HS-5 (cell line): ENCODE measurements around the gene PRKCQ.

Source experiments
- DNase-seq: peaks from one replicate; pipeline ENCODE4 v3.0.0-alpha.2; 2012; ENCODE audit warnings: low read depth

PRKCQ gene

DNA sequence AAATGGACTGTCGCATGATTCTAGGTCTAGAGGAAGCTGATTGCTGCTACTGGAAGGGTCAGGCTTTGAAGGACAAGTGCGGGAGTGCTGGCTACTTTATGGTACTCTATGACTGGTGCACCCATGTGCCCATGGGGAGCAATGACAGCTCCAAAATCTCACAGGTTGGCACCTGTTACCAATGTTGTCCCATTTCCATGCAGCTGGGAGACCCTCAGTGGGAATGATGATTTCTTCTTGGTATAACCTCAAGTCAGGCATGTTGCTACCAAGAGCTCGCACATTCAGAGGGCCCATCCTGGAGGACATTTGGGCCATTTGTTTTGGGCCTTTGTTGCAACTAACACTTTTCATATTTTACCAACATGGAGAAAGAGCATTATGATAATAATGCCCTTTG lies 174.4 kb downstream of the PRKCQ start:
- DNase-seq, result no peak

DNA sequence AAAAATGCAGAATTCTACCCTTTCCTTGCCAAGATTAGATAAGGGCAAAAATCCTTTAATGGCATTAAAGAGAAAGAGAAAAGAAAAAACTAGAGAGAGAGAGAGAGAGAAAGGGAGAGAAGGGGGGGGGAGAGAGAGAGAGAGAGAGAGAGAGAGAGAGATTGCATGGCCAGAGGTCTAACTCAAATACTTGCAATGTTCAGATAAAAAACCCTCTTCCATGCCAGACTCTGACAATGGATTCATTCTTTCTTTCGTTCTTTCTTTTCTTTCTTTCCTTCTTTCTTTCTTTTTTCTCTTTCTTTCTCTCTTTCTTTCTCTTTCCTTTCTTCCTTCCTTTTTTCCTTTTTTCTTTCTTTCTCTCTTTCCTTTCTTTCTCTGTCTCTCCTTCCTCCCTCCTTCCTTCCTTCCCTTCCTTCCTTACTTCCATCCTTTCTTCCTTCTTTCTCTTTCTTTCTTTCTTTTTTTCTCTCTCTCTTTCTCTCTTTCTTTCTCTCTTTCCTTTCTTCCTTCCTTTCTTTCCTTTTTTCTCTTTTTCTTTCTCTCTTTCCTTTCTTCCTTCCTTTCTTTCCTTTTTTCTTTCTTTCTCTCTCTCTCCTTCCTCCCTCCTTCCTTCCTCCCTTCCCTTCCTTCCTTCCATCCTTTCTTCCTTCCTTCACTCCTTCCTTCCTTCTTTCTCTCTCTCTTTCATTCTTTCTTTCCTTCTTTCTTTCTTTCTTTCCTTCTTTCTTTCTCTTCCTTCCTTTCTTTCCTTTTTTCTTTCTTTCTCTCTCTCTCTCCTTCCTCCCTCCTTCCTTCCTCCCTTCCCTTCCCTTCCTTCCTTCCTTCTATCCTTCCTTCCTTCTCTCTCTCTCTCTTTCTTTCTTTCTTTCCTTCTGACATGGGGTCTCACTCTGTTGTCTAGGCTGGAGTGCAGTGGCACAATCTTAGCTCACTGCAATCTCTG lies 175.7 kb downstream of the PRKCQ start:
- DNase-seq, result no peak

DNA sequence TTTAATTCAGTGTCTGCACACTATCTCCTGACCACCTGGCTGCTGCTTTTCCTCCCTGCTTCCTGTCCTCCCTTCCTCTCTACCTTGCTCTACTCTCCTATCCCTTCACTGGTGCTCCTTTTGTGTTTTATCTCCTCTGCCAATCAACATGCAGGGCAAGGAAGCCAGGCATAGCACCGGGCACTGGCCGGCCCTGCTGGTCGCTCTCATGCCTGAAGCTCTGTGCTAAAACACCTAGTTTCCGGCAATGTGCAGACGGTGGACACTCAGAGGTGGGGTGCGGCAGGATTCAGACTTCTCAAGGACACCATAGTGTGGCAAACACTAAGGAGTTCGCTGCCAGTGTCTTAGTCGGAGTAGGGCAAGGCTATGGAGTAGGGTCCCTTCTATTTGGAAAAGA lies 177.1 kb downstream of the PRKCQ start:
- DNase-seq, result no peak

DNA sequence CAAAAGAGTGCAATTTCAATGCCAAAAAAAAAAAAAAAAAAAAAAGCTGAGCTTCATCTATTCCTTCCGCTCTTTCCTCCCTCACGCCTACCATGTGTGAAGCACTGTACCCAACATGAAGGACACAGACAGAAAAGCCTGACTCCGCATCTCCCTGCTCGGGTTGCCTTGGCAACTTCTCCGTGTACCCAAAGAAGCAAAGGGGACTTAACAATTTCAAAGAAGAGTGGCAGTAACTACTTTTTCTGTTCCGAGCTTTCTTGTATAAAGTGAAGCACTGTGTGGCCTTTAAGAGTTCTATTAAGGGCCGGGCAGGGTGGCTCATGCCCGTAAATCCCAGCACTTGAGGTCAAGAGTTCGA lies 177.7 kb downstream of the PRKCQ start:
- no peak for DNase-seq

DNA sequence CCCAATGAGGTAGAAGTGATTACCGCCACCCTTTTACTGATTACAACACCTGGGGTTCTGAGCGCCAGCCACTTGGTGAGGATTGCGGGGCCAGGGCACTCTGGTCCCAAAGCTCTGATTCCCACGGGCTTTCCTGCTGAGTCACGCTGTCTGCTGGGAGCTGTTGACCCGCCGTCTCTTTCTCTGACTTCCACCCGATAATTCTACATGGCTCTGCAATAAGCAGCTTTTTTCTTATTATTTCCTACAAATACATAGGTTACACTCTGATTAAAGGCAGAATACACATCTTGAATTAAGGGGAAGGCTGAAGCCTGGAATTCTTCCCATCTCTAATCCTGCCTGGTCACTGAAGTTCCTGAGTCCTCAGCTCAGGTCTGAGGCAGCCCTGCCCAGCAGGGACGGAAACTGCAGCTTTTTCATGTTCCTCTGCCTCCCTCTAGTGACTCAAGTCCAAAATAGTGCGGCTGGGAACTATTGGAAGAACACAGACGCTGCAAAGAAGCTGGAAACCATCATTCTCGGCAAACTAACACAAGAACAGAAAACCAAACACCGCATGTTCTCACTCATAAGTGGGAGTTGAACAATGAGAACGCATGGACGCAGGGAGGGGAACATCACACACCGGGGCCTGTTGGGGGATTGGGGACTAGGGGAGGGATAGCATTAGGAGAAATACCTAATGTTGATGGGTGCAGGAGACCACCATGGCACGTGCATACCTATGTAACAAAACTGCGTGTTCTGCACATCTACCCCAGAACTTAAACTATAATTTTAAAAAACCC lies 178.3 kb downstream of the PRKCQ start:
- peak; percentile 53 for DNase-seq

DNA sequence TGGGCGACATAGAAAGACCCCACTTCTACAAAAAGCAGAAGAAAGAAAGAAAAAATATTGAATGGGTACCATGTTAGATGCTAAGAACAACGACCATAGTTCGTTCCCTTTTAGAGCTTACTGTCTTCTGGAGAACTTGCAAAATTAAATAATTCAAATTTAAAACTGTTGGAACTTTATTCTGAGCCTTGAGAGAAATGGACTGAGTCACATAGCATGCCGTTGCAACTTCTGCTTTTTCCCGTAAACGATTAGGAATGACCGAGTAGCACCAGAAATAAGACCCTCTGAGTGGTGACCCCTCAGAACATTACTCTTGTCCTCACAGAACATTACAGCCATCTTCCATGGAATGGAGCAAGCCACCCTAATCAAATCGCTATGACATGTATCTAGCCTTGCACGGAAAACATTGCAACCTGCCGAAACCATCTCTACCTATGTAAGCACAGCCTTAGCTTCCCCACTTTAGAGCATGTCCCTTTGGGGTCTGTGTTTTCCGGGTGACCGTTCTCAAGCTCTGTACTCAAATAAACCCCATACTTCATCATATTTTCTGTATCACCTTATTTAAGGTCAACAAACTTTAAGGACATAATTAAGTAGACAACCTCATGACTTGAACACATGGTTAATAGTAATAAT lies 179.1 kb downstream of the PRKCQ start:
- DNase-seq, result no peak

DNA sequence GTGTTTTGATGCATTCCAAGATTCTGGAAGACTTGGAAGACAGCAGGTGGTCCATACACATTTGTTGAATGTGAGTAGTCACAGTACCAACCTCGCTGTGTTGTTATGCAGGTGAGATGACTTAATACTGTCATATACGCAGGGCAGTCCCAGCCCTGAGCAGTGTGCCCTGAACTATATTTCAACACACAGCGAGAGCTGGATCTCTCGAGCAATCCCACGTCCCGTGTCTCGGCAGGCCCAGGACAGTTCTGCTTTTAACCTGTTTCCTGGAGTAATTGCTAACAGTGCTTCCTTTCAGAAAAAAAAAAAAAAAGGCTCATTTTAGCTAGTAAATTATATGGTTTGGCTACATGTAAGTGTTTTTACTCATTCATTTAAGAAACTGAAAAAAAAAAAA lies 179.7 kb downstream of the PRKCQ start:
- no peak for DNase-seq

DNA sequence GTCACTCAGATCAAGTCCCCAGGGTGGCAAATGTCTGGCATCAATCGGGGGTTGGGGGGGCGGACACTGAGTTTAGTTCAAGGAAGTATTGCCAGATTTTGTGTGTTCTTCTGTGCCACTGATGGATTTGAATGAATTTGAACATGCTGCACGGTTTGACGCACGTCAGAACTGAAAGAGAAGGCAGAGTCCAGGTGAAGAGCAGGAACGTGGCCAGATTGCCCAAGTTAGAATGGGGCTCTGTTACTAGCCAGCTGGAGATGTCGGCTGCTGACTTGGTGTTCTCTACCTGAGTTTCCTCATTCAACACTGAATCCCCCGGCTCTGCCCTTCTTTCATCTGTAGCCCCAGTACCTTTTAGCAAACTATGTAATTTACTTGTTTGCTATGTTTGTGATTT lies 180.2 kb downstream of the PRKCQ start:
- no peak for DNase-seq

DNA sequence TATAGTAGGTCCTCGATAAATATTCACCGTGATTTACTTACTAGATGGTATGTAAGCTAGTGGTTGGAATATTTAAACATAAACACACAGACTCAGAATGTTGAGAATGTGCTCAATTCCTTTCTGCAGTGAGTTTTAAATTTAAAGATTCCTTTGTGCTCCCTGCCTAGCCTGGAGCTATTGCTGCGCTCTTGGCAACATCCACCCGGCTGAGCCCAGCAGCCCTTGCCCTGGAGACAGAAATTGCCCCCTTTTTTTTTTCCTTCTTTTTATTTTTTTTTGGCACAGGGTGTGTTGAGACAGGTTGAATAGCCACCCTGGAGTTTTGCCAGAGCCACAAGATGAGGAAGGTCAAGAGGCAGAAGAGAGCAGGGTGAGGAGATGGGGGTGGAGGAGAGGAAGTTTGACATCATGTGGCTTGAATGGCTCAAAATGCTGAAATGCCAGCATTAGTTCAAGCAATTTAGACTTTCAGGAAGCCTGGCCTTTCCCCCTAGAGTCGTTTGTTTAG lies 180.8 kb downstream of the PRKCQ start:
- no peak for DNase-seq

DNA sequence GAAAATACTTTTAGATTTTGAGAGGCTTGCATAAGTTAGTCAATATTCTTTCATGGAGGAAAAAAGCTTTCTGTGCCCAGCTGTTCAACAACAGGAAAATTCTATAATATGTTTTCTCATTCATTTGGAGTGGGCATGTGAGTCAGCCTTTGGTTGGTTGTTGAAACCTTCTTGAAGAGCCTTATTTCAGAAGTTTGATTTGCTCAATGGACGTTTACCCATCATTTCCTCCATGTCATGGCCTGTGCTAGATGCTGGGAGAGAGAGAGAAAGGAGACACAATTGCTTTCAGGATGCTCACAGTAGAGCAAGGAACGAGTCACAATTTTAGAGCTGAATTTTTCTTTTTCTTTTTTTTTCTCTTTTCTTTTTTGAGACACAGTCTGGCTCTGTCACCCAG lies 181.7 kb downstream of the PRKCQ start:
- no peak for DNase-seq

DNA sequence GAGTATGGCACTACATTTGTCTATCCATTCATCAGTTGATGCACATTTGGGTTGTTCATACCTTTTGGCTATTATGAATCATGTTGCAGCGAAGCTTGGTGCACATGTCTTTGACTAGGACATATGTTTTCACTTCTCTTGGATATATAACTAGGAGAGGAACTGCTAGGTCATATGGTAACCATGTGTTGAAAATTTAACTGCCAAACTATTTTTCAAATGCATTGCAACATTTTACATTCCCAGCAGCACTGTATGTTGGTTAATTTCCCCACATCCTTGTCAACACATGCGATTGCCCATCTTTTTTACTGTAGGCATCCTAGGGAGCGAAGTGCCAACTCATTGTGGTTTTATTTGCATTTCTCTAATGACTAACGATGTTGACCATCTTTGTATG lies 183.4 kb downstream of the PRKCQ start:
- peak; percentile 79 for DNase-seq

DNA sequence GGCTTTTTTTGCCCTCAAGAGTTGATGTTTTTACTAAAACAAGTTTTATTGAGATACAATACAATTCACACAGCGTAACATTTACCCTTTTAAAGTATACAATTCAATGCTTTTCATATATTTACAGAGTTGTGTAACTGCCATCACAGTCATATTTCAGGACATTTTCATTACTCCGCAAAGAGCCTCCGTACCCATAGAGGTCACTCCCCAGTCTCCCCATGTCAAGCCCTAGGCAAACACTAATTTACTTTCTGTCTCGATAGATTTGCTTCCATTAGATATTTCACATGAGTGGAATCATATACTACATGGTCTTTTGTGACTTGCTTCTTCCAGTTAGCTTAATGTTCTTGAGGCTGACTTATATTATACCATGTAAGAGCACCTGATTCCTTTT lies 183.8 kb downstream of the PRKCQ start:
- no peak for DNase-seq

DNA sequence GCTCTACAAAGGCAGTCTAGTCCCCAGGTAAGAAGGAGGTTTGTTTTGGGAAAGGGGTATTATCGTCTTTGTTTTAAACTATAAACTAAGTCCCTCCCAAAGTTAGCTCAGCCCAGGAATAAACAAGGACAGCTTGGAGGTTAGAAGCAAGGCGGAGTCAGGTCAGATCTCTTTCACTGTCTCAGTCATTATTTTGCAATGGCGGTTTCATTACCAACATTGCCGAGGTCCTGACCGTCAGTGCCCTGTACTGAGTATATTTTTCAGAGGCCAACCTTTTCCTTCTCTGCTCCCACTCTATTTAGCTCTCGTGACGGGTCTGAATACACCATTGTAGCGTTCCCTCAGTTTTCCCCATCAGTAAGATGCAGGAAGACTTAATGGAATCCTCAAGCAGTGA lies 184.5 kb downstream of the PRKCQ start:
- no peak for DNase-seq

DNA sequence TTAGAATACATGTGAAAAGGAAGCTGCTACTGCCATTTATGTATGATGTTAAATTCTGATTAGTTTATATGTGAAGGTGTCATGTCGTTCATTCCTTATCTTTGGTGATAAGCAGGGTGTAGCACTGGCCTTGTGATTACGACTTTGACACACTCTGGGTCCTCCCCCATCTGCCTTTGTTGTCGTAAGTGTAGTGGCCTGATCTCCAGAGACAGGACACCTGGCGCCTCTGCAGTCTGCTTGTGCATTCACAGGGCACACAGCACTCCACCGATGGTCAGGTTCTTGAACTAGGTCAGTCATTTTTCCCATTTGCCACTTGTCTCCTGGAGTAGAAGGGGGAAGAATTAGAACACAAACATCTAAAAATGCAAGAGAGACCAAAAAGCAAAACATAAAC lies 186.0 kb downstream of the PRKCQ start:
- no peak for DNase-seq

DNA sequence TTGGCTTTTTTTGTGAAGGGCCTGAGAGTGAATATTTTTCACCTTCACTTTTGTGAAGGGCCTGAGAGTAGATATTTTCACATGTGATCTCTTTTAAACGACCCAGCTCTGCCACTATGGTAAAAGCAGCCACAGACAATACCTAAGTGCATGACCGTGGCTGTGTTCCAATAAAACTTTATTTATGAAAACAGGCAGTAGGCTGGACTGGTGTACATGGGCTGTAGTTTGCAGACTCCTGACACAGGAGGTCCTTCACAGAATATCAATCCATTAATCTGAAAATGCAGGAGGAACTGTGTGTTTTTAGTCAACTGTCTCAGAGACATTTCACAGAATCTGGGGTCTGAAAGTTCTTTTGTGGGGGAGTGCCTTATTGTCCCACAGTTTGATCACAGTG lies 186.9 kb downstream of the PRKCQ start:
- no peak for DNase-seq

DNA sequence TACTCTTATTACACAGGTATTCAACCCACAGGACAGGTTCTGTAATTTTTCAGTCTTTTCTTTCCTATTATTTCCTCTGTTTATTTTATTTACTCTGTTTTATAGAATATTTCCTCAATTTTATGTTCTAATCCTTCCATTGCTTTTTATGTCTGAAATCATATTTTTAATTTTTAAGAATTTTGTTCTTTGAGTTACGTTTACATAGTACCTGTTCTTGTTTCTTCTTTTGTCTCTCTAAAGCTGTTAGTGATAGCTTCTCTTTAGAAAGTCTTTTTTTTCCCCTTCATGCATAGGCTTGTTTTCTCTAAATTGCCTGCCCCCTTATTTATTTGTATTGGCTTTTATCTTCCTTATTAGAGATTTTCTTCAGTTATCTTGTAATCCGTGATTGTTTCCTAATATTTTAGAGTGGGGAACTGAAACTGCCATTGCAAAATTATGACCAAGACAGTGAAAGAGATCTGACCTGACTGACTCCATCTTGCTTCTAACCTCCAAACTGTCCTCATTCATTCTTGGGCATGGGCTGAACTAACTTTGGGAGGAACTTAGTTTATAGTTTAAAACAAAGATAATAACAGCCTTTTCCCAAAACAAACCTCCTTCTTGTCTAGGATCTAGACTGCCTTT lies 189.7 kb downstream of the PRKCQ start:
- DNase-seq, result no peak

DNA sequence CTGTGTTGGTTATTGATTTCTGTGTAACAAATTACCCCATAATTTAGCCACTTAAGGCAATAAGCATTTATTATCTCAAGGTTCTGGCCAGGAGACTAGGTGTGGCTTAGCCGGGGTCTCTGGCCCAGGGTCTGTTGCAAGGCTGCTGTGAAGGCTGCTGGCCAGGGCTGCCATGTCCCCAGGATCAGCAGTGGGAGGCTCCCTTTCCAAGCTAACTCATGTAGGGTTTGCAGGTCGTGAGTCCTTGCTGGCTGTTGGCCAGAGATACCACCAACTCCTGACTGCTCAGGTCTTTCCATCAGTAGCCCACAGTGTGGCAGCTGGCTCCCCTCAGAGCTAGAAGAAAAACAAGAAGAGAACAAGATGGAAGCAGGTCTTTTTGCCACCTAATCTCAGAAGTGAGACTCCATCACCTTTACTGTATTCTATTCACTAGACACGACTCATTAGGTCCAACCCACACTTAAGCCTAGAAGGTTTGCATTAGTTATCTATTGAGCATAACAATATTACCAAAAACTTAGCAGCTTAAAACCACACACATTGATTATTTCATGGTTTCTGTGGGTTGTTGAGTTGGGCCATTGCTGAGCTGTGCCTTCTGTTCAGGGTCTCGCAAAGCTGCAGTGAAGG lies 191.7 kb downstream of the PRKCQ start:
- DNase-seq, result no peak

DNA sequence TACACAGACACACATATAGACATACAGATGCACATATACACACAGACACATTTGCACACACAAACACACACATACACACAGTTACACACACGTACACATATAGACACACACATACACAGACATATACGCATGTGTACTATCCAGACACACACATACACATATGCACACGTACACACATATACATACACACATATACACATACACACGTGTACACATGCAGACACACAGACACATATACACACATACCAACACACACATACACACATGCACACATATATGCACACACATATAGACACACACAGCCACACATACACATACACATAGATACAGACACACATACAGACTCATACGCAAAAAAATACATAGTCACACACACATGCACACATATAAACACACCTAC lies 193.1 kb downstream of the PRKCQ start:
- DNase-seq, result no peak

DNA sequence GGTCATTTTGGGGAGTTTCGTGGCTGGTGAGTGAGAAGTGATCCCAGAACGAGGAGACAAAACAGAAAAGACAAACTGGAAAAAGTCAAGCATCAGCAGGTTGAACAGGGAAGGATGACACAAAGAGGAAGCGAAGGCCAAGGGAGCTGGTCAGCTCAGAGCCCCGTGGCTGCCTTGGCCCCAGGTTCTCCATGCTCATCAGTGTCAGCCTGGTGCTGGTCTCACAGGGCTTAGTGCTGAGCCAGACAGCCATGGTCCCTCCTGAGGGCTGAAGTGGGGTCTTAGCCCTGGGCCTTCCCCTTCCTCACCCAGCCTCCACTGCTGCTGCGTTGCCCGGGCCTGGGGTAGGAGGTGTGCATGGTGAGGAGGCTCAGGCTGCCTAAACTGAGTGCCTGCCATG lies 193.7 kb downstream of the PRKCQ start:
- DNase-seq, result no peak

DNA sequence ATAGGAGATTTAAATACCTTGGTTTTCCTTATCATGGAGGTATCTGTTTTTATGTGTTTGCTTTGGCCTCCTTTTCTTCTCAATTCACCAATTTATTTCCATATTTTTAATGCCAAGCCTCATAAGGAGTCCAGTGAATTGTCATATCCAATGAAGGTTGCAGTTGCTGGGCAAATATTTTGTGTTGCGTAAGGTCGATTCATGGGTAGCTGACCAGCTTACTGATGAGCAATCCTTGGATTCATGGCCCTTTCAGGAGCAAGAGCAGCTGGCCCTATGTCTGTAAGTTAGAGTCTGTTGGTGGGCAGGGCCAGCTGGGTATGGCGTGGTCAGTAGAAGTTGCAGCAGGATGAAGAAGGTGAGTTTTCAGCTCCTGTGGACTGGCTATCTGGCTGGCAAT lies 194.4 kb downstream of the PRKCQ start:
- DNase-seq, result no peak

DNA sequence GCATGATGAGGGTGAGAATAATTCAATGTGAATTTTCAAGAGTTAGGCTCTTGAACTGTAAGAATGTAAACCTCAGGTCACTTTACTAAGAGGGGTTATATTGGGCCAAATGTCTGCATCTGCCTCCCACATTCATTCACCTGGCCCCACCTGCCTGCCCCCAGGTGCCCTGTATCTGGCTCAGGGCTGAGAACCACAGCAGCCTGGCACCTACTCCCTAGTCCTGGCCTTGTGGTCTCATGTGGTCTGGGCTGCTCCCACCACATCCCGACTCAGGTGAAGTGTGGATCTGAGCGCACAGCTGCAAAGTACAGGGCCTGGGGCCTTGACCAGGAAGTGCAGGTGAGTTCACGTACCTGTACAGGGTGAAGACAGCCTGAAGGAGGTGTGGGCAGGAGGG lies 195.2 kb downstream of the PRKCQ start:
- DNase-seq, result no peak

DNA sequence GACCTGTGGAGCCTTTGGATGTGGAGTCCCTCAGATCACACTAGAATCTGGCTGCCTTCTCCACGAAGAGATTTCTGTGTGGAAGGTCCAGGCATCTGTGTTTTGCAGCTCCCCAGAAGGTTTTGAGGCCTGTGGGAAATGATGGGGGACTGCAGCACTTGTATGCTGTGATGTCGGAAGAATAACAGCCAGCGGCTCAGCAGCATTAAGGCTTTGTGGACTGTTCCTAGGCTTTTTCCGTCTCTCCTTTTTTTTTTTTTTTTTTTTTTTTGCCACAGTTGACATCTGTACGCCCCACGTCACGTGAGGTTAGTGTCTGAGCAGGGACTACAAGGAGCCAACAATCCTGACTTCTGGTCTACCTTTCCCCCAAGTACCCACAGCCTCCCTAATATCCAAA lies 196.0 kb downstream of the PRKCQ start:
- DNase-seq, result no peak
